Adrenal gland (tissue), 12 donors: Measurements from ENCODE around the gene AGAP3. TPM values are rescaled to one million over a fixed set of nuclear protein-coding genes. Genes with fewer than 3 reads are reported as not detected.

Experiments used
- DNase-seq, 7 donors: peaks; one replicate each; pipeline ENCODE4 v3.0.0-alpha.2; 2019 to 2020
- H3K27ac ChIP-seq, 5 donors: fragments of 200-600 bp; sonication (generic) in 4 of 5; 1 replicate in 3 of 5; 2 replicates in 2 of 5; pipeline versions ENCODE4 v1.5.1 to v1.8.0; 2016 to 2020; ENCODE audit warnings: mild to moderate bottlenecking in 1 of 5
- H3K27me3 ChIP-seq: fragments of 200-600 bp; 2 replicates; pipeline ENCODE4 v1.8.0; 2021
- H3K36me3 ChIP-seq, 2 donors: fragments of 200-600 bp; replicated peaks in 1 of 2; 1 replicate in 1 of 2; 2 replicates in 1 of 2; pipeline versions ENCODE4 v1.5.1 to v1.8.0; 2018 to 2022
- H3K4me1 ChIP-seq, 2 donors: fragments of 200-600 bp; replicated peaks in 1 of 2; 1 replicate in 1 of 2; 2 replicates in 1 of 2; pipeline versions ENCODE4 v1.5.1 to v1.8.0; 2018 to 2021
- H3K4me3 ChIP-seq, 4 donors: fragments of 200-600 bp; sonication (generic) in 3 of 4; one replicate each; pipeline ENCODE4 v1.5.1; 2016 to 2018
- H3K9me3 ChIP-seq, 3 donors: fragments of 200-600 bp; sonication (generic) in 1 of 3; replicated peaks in 1 of 3; 1 replicate in 2 of 3; 2 replicates in 1 of 3; pipeline versions ENCODE4 v1.5.1 to v1.8.0; 2016 to 2021
- POLR2A ChIP-seq, 2 donors: fragments of 450-650 bp; IDR thresholded peaks; one replicate each; pipeline ENCODE4 v1.6.1; 2017; ENCODE audit warnings: antibody characterized with exemption in 2 of 2, mild to moderate bottlenecking in 2 of 2, moderate library complexity in 1 of 2
- WGBS, 4 donors: extraction: QIAGEN DNeasy Blood & Tissue Kit in 2 of 4; methylation state at CpG; one replicate each; pipeline versions ENCODE4 v1.1.5 to v1.1.7; 2013 to 2017; 5-methylcytosine and 5-hydroxymethylcytosine counted together
- intact Hi-C, 2 donors: fragments of 100-400 bp; cut with DNase I; formaldehyde crosslinking; loops; one replicate each; pipeline versions ENCODE4 v1.14.1 to v1.15.0; 2022 to 2023
- polyA plus RNA-seq, 3 donors: library from polyadenylated mRNA; stranded (reverse); fragments of 200-250 nt in 2 of 3; fragments of 350-450 nt in 1 of 3; fragmentation: Illumina TruSeq in 1 of 3; extraction: RNeasy Lipid Tissue Mini Kit (QIAGEN cat#74804) in 1 of 3; gene quantifications; one replicate each; pipeline ENCODE4 v1.2.3, GENCODE V29; 2013 to 2014
- total RNA-seq, 9 donors: library from RNA; depleted of rRNA in 4 of 9; stranded (reverse); fragments of >200 nt in 4 of 9; fragments of 120-200 nt in 1 of 9; fragmentation: NEBNext Ultra II Directional in 1 of 9; extraction: Animal tissue kit (Norgen Biotek cat#: 25700) in 1 of 9; gene quantifications; one replicate each; pipeline versions ENCODE4 v1.1.0 to v1.2.4, GENCODE V29; 2013 to 2023
- TF ChIP-seq, protein P1 (sequence below), 6 experiments: fragments of 450-650 bp in 4 of 6; fragments of 200-600 bp in 2 of 6; sonication (generic) in 1 of 6; IDR thresholded peaks; 1 replicate in 5 of 6; 2 replicates in 1 of 6; pipeline versions ENCODE4 v1.5.1 to v1.8.0; 2016 to 2021; ENCODE audit warnings: antibody characterized with exemption in 6 of 6, mild to moderate bottlenecking in 2 of 6, moderate library complexity in 1 of 6
- donor health status: healthy with polysubstance abuse.
- donor health status: Bipolar disorder and iron deficiency.
- donor health status: DM: yes; HTN: yes; CAD: no.
- donor health status: DM: no; HTN: no; CAD: no.
- donor health status: DM: no; HTN: no; CAD: no.
- donor health status: DM: yes; HTN: yes; CAD: no.

The AGAP3 gene
- total and polyA plus RNA-seq, 12 donors: 17.2 to 236 (median 50.9) TPM

DNA sequence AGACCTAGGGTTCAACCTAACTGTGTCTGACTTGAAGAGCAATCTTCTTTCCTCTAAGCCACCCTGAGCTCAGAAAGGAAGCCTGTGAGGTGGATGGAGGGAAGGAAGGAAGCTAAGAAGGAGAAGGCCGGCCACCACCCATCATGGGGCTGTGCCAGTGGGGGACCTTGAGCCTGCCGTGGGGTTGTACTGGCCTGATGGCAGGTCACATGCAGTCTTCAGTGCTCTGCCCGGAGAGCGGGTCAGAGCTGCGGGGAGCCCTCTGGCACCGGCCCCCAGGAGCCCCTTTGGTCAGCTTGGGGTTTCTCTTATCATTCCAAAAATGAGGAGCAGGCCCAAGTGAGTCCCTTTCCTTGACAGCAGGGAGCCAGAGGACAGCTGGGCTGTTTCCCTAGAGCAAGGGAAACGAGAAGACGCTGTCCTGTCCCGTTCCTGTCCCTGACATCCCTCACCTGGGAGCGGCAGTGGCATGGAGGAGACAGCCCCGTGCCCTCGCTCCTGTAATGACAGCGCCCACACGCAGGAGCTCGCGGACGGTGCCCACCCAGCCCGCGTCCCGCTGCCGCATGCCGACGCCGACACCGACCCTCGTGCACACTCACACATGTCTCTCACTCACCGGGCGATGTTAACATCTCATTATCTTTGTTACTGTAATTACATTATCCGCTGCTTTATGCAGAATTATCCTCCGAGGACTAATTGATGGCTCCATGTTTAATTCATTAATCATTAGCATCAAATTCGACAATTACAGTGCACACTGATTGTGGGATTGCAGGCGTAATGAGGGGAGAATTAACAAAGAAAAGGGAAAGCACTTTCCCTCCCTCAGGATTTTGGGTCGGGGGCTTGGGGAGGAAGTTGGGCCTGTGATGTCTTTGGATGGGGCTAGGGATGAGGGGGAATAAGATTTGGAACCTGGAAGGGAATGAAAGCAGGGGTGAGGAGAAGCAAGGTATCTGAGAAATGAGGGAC lies 49.9 kb downstream of the AGAP3 start:
- no peaks in the 10 kb centered on the region for H3K27me3 ChIP-seq
- WGBS, 4 donors: 88 to 94% (median 93%) methylated on average over 32 to 33 of the region's 33 CpGs
- intact Hi-C loops: no loop called here
- DNase-seq: no peak
- no peaks in the 10 kb centered on the region for H3K4me1 ChIP-seq
- no peak overlapping the region for H3K4me3 ChIP-seq
- H3K27ac ChIP-seq: no peak overlapping the region
- TF ChIP-seq POLR2A (IDR thresholded peaks at IDR 0.05): no peak
- TF ChIP-seq, protein P1, sequence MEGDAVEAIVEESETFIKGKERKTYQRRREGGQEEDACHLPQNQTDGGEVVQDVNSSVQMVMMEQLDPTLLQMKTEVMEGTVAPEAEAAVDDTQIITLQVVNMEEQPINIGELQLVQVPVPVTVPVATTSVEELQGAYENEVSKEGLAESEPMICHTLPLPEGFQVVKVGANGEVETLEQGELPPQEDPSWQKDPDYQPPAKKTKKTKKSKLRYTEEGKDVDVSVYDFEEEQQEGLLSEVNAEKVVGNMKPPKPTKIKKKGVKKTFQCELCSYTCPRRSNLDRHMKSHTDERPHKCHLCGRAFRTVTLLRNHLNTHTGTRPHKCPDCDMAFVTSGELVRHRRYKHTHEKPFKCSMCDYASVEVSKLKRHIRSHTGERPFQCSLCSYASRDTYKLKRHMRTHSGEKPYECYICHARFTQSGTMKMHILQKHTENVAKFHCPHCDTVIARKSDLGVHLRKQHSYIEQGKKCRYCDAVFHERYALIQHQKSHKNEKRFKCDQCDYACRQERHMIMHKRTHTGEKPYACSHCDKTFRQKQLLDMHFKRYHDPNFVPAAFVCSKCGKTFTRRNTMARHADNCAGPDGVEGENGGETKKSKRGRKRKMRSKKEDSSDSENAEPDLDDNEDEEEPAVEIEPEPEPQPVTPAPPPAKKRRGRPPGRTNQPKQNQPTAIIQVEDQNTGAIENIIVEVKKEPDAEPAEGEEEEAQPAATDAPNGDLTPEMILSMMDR (IDR thresholded peaks at IDR 0.05): no peak
- no peaks in the 10 kb centered on the region for H3K9me3 ChIP-seq
- peaks cover 0 to 44% of the 10 kb centered on the region in 2 donors for H3K36me3 ChIP-seq

DNA sequence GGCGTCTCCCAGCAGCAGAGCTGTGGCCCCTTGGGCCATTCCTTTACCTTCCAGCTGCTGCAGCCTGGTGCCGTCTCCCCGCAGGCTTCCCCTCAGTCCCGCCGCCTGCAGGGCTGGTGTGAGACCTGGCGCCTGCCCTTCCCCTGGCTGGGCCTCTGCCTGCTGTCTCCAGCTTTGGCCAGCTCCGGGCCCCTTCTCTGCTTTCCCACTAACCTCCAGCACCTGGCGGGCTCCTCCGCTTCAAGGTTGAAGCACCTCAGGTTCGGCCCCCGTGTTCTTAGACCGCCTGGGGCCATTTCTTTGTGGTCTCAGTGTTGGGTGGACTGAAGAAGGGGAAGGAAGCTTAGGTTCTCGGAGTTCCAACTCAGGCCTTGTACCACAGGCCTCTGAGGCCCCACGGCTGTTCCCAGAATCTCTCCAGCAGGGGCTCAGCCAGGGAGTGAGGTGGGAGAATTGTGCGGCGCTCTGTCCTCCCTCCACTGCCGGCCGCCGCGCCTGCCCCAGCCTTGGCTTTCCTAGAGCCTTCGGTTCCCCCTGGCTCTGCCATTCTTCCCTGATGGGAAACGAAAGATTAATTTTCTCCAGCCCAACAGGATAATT lies 50.9 kb downstream of the AGAP3 start:
- H3K4me3 ChIP-seq: no peak overlapping the region
- no peak overlapping the region for H3K27ac ChIP-seq
- DNase-seq: peak in 1 of 7 donors; percentile 18
- no peaks in the 10 kb centered on the region for H3K4me1 ChIP-seq
- no peaks in the 10 kb centered on the region for H3K9me3 ChIP-seq
- H3K27me3 ChIP-seq: no peaks in the 10 kb centered on the region
- H3K36me3 ChIP-seq: peaks cover 0 to 50% of the 10 kb centered on the region in 2 donors
- intact Hi-C loops: no loop called here
- 88 to 90% (median 89%) methylated on average over 16 to 22 of the region's 22 CpGs for WGBS, 4 donors
- TF ChIP-seq POLR2A (IDR thresholded peaks at IDR 0.05): no peak
- TF ChIP-seq, protein P1 (IDR thresholded peaks at IDR 0.05): no peak

DNA sequence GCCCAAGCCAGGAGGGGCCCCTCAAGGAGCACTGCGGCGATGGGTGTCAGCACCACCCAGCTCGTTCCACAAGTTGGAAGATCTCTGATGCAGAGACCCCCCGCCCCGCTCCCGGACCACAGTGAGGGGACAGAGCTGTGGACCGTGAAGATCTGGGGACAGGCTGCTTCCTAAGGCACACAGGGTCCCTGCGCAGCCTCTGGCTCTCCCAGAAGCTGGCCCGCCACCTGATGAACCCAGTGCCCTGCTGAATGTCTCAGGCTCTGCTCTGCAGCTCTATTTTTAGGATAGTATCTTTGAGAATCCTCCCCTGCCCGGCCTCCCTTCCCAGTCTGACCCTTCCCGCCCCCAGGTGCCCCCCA lies 51.5 kb downstream of the AGAP3 start:
- intact Hi-C loops: no loop called here
- WGBS, 4 donors: 89 to 93% (median 92%) methylated on average over 6 to 11 of the region's 11 CpGs
- no peaks in the 10 kb centered on the region for H3K4me1 ChIP-seq
- no peak overlapping the region for H3K27ac ChIP-seq
- H3K27me3 ChIP-seq: no peaks in the 10 kb centered on the region
- peak in 1 of 7 donors; percentile 13 for DNase-seq
- peaks cover 0 to 49% of the 10 kb centered on the region in 2 donors for H3K36me3 ChIP-seq
- H3K9me3 ChIP-seq: no peaks in the 10 kb centered on the region
- H3K4me3 ChIP-seq: no peak overlapping the region
- TF ChIP-seq POLR2A (IDR thresholded peaks at IDR 0.05): no peak
- TF ChIP-seq, protein P1 (IDR thresholded peaks at IDR 0.05): no peak

DNA sequence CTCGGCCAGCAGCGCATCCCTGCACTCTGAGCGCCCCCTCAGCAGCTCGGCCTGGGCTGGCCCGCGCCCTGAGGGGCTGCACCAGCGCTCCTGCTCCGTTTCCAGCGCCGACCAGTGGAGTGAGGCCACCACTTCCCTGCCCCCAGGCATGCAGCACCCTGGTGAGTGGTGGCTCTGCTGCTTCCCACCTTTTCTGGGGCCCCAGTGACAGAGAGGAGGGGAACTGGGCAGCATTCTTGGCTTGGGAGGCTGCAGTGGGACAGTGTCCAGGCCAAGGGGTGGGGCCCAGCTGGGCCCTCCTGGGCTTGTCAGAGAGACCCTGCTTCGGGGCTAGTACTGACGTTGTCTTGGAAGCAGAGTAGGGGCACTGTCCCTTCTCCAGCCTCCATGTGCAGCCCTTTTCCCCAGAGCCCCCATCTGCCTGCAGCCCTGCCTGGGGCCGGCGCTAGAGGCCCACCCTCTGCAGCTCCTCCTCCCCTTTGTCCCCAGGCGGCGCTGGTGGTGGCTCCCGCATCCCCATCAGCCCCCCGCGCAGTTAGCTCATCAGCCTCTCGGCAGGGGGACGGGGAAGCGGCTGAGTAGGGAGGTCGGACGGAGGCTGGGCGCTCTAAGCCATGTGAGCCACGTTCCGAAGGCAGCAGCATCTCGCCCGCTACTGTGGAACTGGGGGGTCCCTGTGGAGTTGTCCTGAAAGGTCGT lies 52.0 kb downstream of the AGAP3 start:
- TF ChIP-seq, protein P1 (IDR thresholded peaks at IDR 0.05): no peak
- no peak for TF ChIP-seq POLR2A (IDR thresholded peaks at IDR 0.05)
- H3K4me1 ChIP-seq: no peaks in the 10 kb centered on the region
- no peaks in the 10 kb centered on the region for H3K27me3 ChIP-seq
- peaks cover 0 to 48% of the 10 kb centered on the region in 2 donors for H3K36me3 ChIP-seq
- intact Hi-C loops: no loop called here
- DNase-seq: peak in 1 of 7 donors; percentile 11
- no peak overlapping the region for H3K4me3 ChIP-seq
- no peak overlapping the region for H3K27ac ChIP-seq
- WGBS, 4 donors: 88 to 94% (median 89%) methylated on average over 15 to 30 of the region's 30 CpGs
- no peaks in the 10 kb centered on the region for H3K9me3 ChIP-seq
